ENCODE measurements around the gene FTSJ3.
"Not testable (repeated sequence)": the region's sequence is repeated elsewhere in the genome, so short reads cannot be mapped to it uniquely, and the experiment has no call there.

Gene FTSJ3

GRCh38 chr17:63826468-63827001, 928 bp downstream of the FTSJ3 start:
- DNase-seq, result no peak

GRCh38 chr17:63824362-63824761, 3.1 kb downstream of the FTSJ3 start:
- no peak for DNase-seq

DNA sequence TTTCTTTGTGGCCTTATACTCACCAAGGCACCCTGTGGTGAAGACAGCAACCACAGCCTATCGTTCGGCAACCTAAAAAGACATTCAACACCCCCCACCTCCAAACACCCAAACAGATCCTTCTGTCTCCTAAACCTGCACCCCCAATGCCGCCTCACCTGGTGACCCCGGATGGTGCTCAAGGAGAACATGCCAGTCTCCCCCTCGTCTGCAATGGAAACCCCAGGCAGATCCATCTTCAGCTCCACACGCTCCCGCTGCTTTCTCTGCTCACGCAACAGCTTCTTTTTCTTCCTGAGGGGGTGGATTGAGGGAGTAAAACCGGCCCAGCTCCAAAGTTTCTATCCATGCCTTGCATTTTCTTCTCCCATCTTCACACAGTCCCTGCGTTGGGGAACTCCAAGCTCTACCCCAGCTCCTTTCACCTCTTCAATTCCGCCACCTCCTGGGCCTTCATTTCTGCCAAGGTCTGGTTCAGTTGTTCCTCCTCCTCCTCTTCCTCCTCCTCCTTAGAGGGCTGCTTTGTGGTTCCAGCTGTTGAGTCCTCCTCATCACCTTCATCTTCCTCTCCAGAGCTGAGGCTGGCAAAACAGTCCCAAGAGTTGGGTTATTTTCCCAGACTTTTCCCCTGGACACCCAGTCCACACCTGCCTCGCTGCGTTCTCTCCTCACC, 3.7 kb downstream of the FTSJ3 start:
- no peak for DNase-seq

DNA sequence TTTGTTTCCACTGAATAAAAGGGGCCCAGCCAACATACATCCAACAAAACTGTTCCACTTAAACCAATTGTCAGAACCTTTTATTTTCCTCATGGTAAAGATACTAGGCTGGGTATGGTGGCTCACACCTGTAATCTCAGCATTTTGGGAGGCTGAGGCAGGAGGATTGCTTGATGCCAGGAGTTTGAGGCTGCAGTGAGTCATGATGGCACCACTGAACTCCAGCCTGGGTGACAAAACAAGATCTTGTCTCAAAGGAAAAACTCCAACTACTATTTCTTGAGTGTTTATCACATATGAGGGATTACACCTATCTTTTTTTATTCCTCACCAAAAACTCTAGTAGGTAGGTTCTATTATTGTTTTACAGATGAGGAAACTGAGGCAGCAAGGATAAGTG, 4.9 kb downstream of the FTSJ3 start:
- no peak for DNase-seq

DNA sequence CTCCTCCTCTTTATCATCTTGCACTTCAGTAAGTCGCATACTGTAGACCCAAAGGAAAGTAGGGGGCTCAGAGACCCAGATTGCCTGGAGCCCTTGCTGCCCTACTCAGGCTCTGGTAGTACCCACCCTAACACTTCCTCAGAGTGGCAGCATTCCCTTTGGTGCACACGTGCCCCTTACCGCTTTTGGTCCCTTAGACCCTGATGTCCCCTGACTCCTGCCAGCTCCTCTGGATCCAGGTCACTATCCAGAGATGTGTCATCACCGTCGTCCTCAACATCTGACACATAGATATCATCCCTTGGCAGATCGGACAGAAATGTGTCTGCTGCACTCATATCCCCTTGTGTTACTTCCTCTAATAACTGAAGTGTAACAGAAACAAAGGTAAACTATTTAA, 5.7 kb downstream of the FTSJ3 start:
- no peak for DNase-seq

DNA sequence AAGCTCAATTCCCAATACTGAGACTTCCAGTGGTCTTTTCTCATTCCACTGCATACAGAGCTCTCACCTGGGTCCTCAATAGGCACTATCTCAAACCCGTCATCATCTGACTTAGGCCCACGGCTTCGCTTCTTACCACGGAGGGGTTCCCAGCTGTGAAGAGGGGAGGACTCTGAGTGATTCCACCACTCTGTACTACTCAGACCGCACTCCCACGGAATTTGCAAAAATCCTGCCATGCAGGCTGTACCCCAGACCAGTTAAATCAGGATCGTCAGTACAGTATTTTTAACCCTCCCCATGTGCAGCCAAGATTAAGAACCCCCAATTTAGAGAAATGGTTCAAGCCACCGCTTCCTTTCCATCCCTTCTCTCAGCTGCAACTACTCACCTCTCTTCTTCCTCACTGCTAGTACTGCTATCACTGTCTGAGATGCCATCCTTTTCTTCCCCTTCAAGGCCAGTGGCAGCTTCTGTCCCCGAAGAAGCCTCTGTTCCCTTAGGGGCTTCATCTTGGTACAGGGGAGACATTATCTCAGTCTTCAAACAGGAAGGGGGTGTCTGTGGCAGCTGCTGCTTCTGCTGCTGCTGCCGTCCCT, 6.4 kb downstream of the FTSJ3 start:
- DNase-seq, result no peak

DNA sequence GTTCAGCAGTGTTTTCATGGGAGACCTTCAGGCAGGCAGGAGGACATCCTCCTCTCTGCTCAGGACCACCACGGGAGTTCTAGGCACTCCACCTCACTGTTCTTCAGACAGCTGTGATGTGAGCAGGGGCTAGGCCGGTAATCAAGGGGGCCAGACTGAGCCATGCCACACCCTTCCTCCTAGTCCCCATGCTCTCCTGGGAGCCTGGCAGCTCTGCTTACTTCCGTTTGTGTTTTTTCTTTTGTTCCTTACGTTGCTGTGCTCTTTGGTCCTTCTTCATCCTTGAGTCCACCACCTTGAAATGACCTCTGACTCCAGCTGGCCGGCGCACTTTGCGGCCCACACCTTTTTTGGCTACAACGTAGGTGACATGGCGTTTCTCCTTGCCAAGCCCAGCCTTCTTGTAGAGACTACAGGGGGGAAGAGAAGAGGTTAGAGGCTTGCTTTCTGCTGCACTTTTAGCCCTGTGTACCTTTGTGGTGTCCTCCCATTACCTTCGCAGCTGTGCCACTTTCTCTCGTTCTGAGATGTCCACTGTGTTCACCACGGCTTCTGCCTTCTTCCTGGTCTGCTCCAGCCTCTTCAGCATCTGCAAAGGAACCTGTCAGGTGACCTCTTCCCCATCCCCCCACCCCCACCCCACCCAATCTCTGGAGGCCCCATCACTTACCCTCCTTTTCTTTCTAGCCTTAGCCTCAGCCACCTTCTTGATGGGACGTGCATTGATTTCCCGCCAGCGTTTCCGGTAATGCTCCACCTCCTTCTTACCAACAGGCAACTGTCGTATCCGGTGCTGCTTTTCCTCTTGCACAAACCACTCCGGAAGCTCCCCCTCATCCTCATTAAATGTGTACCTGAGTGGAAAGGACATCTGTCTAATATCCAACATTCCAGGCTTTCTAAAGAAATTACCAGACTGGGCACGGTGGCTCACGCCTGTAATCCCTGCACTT, 7.6 kb downstream of the FTSJ3 start:
- DNase-seq, result no peak

DNA sequence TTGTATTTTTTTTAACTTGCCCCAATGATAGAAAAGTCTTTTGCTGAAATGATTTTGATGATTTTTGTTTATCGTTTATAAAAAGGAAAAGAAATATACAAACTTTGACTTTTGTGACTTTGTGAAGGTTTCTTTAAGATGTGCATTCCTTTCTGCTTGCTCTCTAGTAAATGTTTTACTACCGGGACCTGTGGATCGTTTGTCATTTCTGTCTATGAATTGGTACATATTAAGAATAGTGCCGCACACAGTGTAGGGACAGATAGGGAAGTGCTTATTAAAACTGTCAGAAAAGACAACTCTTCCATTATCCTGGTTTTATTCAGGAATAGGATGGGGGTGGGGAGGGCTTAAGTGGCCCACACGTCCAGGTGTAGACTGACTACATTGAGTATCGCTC, 8.3 kb downstream of the FTSJ3 start:
- DNase-seq, result no peak

DNA sequence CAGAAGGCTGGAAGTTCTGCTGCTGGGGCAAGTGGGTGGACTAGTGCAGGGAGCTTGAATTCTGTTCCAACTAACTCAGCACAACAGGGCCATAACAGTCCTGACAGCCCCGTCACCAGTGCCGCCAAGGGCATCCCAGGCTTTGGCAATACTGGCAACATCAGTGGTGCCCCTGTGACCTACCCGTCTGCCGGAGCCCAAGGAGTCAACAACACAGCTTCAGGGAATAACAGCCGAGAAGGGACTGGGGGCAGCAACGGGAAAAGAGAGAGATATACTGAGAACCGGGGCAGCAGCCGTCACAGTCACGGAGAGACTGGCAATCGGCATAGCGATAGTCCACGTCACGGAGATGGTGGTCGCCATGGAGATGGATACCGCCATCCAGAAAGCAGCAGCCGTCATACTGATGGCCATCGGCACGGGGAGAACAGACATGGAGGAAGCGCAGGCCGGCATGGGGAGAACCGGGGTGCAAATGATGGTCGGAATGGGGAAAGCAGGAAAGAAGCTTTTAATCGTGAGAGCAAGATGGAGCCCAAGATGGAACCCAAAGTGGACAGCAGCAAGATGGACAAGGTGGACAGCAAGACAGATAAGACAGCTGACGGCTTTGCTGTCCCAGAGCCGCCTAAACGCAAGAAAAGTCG, 9.6 kb downstream of the FTSJ3 start:
- no peak for DNase-seq

DNA sequence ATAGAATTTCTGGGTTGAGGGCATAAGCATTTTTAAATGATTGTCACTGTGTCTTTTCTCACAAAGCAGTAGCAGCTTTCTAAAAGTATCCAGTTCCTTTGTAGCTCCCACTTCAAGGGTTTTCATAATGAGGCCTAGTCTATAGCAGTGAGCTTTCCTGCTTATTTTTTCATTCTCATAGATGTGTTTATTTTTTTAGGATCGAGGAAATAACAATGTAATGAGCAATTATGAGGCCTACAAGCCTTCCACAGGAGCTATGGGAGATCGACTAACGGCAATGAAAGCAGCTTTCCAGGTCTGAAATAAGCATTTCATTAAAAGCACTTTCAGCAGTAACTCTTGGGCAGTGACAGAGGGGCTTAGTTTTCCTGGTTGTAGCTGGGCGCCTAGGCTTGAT, 10.8 kb downstream of the FTSJ3 start:
- no peak for DNase-seq

DNA sequence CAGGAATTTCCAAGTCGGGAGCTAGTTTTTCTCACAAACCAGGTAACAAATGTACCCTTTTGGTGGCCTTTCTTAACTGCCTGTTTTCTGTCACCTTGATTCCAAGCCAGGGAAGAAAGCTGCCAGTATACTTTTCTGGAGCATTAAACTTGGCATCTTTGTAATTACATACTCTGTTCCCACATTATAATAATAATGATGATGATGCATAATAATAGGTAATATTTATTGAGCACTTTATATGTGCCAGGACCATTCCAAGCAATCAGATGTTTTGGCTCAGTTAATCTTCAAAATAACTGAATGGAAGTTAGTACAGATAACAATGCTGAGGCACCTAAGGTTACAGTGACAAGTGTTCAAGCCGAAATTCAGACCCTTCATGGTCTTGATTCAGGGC, 11.3 kb downstream of the FTSJ3 start:
- no peak for DNase-seq

DNA sequence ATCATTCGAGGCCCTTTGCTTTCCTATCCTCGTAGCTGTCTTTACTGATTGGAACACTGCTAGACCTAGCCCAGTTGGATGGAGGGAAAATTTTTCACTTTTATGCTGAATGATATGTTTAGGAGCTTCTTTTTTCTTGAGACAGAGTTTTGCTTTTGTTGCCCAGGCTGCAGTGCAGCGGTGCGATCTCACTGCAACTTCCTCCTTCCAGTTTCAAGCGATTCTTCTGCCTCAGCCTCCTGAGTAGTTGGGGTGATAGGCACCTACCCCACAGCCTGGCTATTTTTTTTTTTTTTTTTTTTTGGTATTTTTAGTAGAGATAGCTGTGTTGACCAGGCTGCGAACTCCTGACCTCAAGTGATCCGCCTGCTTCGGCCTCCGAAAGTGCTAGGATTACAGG, 17.5 kb downstream of the FTSJ3 start:
- no peak for DNase-seq

DNA sequence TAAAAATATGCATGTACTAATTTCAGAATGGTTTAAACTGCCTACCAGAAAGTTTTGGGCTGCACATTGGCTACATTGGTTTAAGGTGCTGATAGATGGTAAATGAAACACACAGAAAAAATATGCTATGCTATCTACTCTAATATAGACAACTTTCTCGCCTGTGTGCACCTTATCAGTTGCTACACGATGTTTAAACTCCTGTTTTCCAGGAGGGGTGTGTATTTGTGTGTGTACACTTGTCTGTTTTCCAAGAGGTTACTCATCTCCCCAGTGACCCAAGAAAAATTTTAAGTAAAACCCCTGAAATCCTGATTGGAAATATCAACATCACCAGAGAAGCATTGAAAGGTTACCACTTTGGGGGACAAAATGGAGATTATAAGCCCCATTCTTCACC, 21.9 kb downstream of the FTSJ3 start:
- DNase-seq, result no peak

DNA sequence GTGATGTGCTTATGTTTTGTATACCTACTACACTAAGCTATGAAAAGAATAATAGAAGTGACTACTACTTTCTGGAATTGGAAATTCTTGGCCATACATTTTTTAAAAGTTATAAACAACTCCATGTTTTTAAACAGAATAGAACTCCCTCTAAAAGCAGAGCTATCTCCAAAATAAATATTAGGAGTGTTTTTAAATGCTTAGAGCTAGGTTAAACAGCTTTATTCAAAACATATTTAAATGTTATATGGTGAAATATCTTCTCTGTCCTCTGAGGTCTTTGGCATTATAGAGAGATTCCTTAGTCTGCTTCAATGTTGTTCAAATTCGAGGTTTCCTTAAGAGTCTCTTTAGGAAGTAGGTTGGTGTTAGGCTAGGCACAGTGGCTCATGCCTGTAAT, 23.1 kb downstream of the FTSJ3 start:
- DNase-seq, result no peak

DNA sequence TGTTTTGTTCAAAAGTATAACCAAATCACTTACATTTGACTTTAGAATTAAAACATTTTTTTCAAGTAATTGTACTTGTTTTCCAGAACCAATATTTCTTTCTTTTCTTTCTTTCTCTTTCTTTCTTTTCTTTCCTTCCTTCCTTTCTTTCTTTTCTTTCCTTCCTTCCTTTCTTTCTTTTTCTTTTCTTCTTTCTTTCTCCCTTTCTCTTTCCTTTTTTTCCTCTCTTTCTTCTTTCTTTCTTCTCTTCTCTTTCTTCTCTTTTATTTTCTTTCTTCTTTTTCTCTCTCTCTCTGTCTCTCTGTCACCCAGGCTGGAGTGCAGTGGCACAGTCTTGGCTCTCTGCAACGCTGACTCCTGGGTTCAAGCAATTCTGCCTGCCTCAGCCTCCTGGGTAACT, 26.7 kb downstream of the FTSJ3 start:
- DNase-seq, result no peak

DNA sequence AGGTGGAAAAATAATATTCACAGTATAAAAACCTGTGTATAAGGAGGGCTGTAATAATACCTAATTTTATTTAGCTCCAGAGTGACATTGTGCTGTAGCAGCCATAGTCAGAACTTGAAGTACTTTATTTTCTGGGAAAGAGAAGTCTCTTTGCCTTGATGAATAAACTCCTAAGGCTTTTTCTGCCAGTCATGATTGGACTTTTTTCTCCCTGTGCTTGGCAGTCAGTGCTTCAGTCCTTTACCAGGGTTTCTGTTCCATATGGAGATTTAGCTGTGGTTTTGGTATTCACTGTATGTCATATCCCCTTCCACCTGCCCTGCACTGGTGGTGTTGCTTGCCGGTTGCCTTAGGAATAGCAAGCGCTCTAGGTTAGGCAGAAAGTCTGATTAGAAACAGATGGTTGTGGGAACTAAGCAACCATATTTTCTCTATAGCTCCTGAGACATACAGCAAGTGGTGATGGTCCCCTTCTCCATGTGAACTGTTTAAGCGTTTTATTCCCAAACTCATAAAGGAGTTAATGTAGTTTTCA, 28.8 kb downstream of the FTSJ3 start:
- DNase-seq, result no peak

DNA sequence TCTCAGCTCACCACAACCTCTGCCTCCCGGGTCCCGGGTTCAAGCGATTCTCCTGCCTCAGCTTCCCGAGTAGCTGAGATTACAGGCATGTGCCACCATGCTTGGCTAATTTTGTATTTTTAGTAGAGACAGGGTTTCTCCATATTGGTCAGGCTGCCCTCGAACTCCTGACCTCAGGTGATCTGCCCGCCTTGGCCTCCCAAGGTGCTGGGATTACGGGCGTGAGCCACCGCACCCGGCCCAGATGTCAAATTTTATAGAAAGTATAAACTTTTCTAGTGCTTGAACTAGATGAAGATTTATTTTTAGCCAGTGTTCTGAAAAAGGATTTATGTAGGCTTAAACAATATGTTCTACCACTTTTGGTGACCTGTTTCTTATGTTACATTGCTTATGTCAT, 31.1 kb downstream of the FTSJ3 start:
- DNase-seq, result not testable (repeated sequence)

DNA sequence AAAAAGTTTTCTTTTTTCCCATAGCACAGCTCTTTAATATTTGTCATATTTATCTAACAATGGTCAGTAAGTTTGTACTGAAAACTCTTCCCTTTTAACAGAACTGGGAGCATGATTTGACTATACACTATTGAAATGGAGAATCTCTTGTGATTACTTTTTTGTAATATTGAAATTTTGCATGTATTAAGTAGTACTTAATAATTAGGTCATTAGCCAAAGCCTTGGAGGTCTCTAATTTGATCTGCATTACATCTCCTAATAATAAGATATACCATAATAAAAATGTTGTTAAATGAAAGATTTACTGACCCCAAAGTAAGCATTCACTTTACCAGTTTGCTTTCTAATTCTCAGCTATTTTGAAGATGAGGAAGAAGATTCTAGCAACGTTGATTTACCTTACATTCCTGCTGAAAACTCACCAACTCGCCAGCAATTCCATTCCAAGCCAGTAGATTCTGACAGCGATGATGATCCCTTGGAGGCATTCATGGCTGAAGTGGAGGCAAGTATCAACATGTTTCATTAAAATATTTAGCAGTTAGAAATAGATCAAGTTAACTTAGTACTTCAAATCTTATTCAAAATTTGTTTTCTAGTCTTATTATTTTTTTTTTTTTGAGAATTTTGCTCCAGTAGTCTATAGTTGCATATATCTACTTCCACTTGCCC, 35.3 kb downstream of the FTSJ3 start:
- no peak for DNase-seq

DNA sequence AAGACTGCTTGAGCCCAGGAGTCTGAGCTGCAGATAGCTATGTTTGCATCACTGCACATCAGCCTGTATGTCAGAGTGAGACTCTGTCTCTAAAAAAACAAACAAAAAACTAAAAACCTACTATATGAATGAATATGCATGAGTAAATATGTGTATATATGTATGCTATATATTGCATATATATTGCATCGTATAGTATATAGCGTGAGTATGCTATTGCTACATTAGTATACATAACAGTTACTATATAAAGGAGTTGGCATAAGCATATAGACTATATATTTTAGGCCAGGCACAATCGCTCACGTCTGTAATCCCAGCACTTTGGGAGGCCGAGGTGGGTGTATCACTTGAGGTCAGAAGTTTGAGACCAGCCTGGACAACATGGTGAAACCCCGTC, 37.4 kb downstream of the FTSJ3 start:
- DNase-seq, result no peak

GRCh38 chr17:63786971-63787711, 40.3 kb downstream of the FTSJ3 start:
- no peak for DNase-seq

- no peak for DNase-seq
Measured at GRCh38 chr17:63786117-63786516, 41.3 kb downstream of the FTSJ3 start.

DNA sequence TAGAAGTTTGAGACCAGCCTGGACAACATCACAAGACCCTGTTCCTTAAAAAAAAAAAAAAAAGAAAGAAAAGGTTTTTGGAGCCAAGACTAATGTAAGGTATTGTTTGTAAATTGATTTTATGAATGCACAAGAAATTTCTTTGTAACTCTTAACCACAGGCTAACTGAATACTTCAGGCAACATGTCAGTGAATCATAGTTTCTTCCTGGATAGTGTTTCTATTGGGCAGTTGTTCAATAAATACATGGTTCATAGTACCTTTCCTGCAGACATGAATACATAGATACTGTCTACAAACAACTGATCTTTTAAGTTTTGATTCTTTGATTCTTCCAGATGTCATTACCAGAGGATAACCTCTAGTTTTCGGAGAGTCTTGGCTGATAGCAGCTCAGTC, 41.9 kb downstream of the FTSJ3 start:
- DNase-seq, result no peak
